Vagina (tissue), 2 donors: ENCODE measurements around the gene GPM6B.

ENCODE experiments used
- CTCF ChIP-seq, 3 experiments: fragments of 450-650 bp in 2 of 3; fragments of 200-600 bp in 1 of 3; sonication (generic) in 1 of 3; IDR thresholded peaks; one replicate each; pipeline ENCODE4 v1.5.1; 2017 to 2019; ENCODE audit warnings: antibody characterized with exemption in 3 of 3, mild to moderate bottlenecking in 2 of 3, moderate library complexity in 2 of 3
- POLR2AphosphoS5 ChIP-seq, 2 donors: sonication (generic); formaldehyde crosslinking; IDR thresholded peaks; one replicate each; pipeline ENCODE4 v1.9.0; 2017; ENCODE audit warnings: antibody characterized with exemption in 2 of 2, mild to moderate bottlenecking in 2 of 2, low read depth in 1 of 2; ENCODE audit not compliant: insufficient read depth in 1 of 2

GRCh38 chrX:13764765-13765164, 52.1 kb downstream of the GPM6B start:
- TF ChIP-seq CTCF (IDR thresholded peaks at IDR 0.05), result no peak
- no peak for TF ChIP-seq POLR2AphosphoS5 (IDR thresholded peaks at IDR 0.05; ENCODE audit: insufficient read depth in 1 of 2, low read depth in 1 of 2)
